Measurements from ENCODE around the gene PAX4. TPM values are rescaled to one million over a fixed set of nuclear protein-coding genes. Genes with fewer than 3 reads are reported as not detected.

The PAX4 gene
- total RNA-seq, 1 experiment from 2014 or later, result not detected

DNA sequence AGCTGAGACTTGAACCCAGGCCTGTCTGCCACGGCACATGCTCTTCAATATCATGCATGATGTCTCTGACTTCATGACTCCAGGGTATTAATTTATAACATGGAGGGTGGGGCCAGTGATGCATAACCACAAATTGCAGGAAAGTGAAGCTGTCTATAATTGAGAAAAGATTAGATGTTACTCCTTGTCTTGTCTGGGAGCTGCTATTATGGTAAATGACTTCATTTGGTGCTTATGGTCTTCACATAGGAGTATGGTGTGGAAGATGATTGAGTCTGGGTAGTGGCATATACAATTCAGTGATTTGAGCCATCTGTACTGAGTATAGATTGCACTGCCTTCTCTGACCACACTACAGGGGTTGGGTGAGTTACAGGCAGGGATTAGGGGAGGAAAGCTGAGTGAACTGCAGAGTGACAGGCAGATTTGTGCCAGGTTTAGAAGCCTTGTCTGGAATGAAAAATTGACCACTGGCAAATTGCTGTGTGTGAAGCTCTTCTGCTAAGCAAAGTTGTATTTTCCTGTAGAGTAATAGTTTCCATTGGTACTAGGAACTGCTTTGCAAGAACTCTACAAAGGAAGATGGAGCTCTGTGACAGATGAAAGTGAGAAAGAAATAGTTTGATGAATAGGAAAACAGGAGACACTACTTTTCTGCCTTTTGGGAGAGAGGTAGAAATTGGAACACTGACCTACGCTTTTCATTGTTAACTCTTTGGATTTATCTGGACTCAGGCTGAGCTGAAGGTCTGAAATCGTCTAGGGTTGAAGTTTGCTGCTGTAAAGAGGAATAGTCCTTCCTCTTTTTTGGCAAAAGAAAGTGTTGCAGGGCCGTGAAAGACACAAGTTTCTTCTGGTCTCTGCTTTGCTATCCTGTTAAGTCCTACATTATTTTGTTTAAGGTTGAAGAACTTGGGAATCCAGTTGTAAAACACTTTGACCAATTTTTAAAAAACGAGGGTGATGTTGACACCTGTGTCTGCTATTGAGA is 36.8 kb upstream of the PAX4 start:
- Histone ChIP-seq H2BK20ac (ENCODE audit: low read depth, low read length, poor library complexity, severe bottlenecking) (no peak overlapping the region), H3K23ac (ENCODE audit: insufficient read length, low read depth, low read length) (no peak overlapping the region), H3K27ac (ENCODE audit: insufficient read length, low read depth, low read length) (no peak overlapping the region), H3K14ac (ENCODE audit: insufficient read depth, low read length) (no peak overlapping the region), H3K4ac (ENCODE audit: low read depth, low read length) (no peak overlapping the region), H2BK12ac (ENCODE audit: insufficient read length, low read depth, low read length) (no peak overlapping the region), H4K5ac (ENCODE audit: insufficient read length, low read depth, low read length) (no peak overlapping the region), H3K18ac (ENCODE audit: insufficient read length, low read depth, low read length) (no peak overlapping the region), H3K56ac (ENCODE audit: insufficient read length, low read depth, low read length) (no peak overlapping the region), H3K23me2 (ENCODE audit: insufficient read length, low read depth, low read length, poor library complexity, severe bottlenecking) (peaks cover 5% of the 10 kb centered on the region), H3K9me3 (ENCODE audit: control insufficient read depth, low read depth, low read length) (no peaks in the 10 kb centered on the region), H4K8ac (replicated peaks; ENCODE audit: insufficient read length, low read depth, low read length) (no peak overlapping the region), H4K91ac (ENCODE audit: insufficient read length, low read depth, low read length) (no peak overlapping the region), H3K27me3 (ENCODE audit: insufficient read depth, low read length) (no peaks in the 10 kb centered on the region), H3K79me2 (ENCODE audit: insufficient read depth, low read length) (peaks cover 58% of the 10 kb centered on the region; the same call in 1 of the 2 replicates), H2BK15ac (ENCODE audit: low read depth, low read length) (no peak overlapping the region), H4K20me1 (ENCODE audit: control insufficient read depth, insufficient read depth, insufficient read length) (no peaks in the 10 kb centered on the region), H3T11ph (ENCODE audit: low read length) (no peak overlapping the region), H3K4me2 (ENCODE audit: insufficient read depth, insufficient read length, low read length) (peak overlapping the region; percentile 94), H2AFZ (ENCODE audit: low read length) (no peak overlapping the region), H2AK5ac (ENCODE audit: insufficient read length, low read length) (no peak overlapping the region), H3K9ac (ENCODE audit: extremely low read depth, insufficient read length, low read length) (no peak overlapping the region), H3K4me1 (ENCODE audit: insufficient read depth, low read length) (no peaks in the 10 kb centered on the region; the same call in 1 of the 2 replicates), H2BK5ac (ENCODE audit: insufficient read length, low read length) (no peak overlapping the region), H2BK120ac (ENCODE audit: low read depth, low read length, poor library complexity, severe bottlenecking) (no peak overlapping the region), H3K79me1 (ENCODE audit: insufficient read depth, low read depth, low read length, poor library complexity, severe bottlenecking) (peaks cover 3% of the 10 kb centered on the region)
- Mint-ChIP-seq H3K27ac (peak overlapping the region in 2 of 3 experiments; percentile 65 to 75; a peak in 4 of 7 replicates), H3K9me3 (no peaks in the 10 kb centered on the region), H3K27me3 (ENCODE audit: low read depth) (no peaks in the 10 kb centered on the region), H3K36me3 (ENCODE audit: insufficient read depth in 1 of 3, low read depth in 3 of 3) (peaks cover 6 to 30% (median 13%) of the 10 kb centered on the region in 3 experiments), H3K4me3 (peak overlapping the region; percentile 99 to 100; a peak in 4 of 5 replicates), H3K4me1 (peaks cover 37 to 41% of the 10 kb centered on the region in 2 experiments)
- no peak for DNase-seq
- TF ChIP-seq, protein P1, sequence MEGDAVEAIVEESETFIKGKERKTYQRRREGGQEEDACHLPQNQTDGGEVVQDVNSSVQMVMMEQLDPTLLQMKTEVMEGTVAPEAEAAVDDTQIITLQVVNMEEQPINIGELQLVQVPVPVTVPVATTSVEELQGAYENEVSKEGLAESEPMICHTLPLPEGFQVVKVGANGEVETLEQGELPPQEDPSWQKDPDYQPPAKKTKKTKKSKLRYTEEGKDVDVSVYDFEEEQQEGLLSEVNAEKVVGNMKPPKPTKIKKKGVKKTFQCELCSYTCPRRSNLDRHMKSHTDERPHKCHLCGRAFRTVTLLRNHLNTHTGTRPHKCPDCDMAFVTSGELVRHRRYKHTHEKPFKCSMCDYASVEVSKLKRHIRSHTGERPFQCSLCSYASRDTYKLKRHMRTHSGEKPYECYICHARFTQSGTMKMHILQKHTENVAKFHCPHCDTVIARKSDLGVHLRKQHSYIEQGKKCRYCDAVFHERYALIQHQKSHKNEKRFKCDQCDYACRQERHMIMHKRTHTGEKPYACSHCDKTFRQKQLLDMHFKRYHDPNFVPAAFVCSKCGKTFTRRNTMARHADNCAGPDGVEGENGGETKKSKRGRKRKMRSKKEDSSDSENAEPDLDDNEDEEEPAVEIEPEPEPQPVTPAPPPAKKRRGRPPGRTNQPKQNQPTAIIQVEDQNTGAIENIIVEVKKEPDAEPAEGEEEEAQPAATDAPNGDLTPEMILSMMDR (conservative IDR thresholded peaks at IDR 0.05), result no peak
- WGBS (ENCODE audit: extremely low coverage, insufficient read length, low lambda C conversion rate), result no CpG with 5 or more reads among the region's 5 CpGs
